HPDE6-E6E7 (cell line): ENCODE data around the gene ECSIT.

Experiments
- DNase-seq: peaks from one replicate; pipeline ENCODE4 v3.0.0; 2011; ENCODE audit warnings: missing footprints; ENCODE audit errors: extremely low spot score

Gene ECSIT

DNA sequence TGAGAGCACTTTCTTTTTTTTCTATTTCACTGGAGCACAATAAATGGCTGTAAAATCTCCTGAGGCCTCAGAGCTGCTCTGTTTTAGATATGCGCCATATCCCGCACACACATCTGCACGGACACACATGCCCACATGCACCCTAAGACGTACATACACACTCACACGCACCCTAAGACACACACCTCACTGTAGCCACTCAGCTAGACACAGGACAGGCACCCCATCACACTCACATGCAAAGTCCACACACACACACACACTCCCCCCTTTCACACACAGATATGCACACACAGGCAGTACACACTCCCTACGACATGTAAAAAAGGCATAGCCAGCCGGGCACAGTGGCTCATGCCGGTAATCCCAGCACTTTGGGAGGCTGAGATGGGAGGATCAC lies 21.3 kb upstream of the ECSIT start:
- no peak for DNase-seq

DNA sequence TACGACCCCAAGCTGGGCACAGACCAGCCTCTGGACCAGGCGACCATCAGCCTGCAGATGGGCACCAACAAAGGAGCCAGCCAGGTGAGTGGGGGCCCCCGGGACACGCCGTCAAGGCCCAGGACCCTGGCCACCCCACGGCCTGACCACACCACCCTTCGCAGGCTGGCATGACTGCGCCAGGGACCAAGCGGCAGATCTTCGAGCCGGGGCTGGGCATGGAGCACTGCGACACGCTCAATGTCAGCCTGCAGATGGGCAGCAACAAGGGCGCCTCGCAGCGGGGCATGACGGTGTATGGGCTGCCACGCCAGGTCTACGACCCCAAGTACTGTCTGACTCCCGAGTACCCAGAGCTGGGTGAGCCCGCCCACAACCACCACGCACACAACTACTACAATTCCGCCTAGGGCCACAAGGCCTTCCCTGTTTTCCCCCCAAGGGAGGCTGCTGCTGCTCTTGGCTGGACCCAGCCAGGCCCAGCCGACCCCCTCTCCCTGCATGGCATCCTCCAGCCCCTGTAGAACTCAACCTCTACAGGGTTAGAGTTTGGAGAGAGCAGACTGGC lies 20.5 kb upstream of the ECSIT start:
- no peak for DNase-seq

DNA sequence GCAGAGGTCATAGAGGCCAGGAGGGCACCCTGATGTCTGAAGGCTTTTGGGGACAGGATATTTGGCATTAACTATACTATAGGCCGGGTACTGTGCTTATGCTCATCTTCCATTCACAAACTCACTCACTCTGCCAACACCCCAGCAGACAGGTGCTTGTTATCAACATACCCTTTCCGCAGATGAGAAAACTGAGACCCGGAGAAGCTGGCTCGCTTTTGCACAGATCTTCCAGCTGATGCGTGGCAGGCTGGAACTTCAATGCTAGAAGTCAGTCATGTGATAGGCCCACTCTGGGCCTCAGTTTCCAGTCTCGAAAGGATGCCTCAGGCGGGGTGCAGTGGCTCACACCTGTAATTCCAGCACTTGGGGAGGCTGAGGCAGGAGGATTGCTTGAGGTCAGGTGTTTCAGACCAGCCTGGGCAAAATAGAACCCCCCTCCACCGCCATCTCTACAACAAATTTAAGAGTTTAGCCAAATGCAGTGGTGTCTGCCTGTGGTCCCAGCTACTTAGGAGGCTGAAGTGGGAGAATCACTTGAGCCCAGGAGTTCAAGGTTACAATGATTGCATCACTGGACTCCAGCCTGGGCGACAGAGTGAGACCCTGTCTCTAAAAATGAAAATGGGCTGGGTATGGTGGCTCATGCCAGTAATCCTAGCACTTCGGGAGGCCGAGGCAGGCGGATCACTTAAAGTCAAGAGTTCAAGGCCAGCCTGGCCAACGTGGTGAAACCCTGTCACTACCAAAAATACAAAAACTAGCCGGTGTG lies 19.2 kb upstream of the ECSIT start:
- DNase-seq: no peak

DNA sequence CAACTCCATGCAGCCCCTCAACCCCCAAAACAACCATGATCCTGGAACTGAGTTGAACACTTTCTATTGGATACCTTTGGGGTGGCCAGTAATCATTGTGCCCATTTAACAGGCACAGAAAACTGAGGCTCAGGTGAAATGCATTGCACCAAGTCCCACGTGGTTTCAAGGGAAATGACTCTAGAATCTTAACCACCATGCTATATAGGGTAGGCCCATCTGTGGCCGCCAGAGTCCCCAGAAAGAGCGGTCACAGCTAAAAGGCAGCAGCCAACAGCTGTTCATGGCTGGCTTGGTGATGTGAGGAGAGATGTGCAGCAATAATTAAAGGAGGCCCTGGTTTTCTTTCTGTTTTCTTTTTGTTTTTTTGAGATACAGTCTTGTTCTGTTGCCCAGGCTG lies 12.3 kb upstream of the ECSIT start:
- DNase-seq: no peak

DNA sequence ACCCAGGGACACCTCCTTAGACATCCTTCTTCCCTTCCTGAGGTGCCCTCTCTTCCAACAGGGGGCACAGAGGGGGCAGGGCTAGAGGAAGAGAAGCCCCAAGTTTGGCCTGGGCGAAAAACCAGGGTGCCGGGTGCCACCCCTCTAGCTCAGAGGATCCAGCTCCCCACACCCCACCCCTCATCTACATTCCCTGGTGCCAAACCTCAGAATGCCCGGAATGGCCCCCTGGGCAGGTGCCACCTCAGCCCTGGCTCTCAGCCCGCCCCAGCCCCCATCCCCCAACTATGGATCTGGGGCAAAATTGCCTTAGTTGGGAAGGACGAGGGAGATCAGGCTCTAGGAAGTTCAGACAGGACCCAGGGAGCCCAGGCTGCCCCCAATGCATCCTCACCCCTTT lies 11.7 kb upstream of the ECSIT start:
- DNase-seq: no peak

DNA sequence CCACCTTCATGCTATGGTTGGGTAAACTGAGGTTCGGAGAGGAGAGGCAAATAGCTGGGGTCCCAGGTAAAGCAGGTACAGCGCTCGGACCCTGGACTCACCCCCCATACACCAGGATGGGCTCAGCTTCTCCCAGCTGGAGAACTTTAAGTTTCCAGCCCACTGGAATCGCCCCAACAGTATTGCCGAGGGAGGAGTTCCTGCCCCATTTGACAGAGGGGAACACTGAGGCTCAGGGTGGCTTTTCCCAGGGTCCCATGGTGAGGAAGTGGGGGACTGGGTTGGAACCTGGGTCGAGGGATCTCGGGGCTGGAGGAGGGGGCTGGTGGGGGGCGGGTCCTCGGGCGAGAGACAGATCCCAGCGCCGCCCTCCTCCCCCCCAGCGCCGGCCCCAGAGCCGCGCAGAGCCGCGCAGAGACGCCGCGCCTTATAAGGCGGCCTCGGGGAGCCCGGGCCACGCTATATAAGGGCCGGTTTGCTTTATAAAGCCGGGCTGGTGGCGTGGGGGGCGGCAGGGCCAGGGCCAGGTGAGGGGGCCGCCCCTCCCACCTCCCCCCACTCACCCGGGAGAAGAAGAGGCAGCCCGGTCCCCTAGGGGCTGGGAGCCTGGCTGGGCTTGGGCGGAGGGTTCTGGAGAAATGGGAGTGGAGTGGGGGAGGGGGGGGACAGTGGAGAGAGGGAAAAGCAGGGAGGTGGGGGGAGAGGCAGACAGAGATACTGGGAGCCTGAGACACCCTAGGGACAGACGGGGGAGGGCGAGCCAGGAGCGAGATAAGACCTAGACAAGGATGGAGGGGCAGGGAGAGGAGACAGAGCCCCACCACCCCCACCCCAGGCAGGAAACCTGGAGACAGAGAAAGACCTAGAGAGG lies 10.8 kb upstream of the ECSIT start:
- DNase-seq: no peak

DNA sequence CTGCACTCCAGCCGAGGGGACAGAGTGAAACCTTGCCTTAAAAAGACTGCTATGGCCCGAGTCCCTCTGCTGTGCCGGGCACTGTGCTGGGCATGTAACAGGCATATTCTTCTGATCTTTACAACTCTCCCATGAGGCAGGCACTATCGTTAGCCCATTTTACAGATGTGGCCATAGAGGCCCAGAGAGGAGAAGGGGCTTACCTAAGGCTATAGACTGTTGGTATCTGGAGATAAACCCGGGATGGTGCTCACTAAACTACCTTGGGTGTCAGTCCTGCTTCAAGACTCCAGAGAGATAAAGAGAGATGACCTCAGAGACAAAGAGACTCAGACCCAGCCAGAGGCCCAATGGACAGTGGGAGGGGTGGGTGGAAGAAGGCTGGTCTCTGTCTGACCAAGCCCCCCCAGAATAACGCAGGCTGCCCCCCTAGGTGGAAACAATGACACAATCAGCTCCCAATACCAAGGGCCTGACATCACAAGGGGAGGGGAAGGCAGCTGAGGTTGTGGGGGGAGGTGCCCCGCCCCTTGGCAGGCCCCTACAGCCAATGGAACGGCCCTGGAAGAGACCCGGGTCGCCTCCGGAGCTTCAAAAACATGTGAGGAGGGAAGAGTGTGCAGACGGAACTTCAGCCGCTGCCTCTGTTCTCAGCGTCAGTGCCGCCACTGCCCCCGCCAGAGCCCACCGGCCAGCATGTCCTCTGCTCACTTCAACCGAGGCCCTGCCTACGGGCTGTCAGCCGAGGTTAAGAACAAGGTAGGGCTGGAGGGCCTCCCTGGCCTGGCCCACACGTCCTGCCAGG lies 9.5 kb upstream of the ECSIT start, which contains the start of gene CNN1:
Gene CNN1, plus strand, starts transcription at position 620 of the 805 bp plus-strand sequence. Its CDS starts 77 bp downstream, at position 697.
- no peak for DNase-seq

DNA sequence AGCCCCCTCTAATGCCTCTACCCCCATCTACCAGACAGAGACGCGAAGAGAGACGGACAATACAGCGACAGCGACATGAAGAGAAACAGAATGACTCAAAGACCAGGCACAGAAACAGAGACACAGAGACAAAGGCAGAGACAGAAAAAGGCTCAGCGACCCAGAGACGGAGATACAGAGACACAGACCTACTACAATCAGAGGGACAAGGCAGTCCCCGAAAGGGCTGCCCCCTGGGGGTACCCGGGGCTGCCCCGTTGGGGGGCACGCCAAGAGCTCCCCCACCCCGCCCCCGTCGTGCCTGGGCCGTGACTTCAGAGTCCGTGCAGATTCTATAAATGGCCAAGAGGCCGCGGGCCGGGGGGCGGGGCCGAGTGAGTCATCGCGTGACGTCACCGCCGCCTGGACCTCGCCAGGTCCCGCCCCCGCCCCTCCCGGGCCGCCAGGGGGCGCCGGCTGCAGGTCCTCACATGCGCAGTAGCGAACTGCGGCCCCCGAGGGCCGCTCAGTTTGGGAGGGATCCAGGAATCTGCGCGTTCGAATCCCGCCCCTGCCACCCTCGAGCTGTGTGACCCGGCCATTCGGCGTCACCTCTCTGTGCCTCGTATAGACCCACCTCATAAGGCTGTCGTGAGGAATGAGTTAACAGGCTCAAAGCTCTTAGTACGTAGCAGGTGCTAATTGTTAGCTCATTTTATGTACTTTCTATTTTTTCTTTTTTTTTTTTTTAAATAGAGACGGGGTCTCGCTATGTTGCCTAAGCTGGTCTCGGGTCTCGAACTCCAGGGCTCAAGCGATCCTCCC lies 7.1 kb upstream of the ECSIT start:
- peak; percentile 74 for DNase-seq

DNA sequence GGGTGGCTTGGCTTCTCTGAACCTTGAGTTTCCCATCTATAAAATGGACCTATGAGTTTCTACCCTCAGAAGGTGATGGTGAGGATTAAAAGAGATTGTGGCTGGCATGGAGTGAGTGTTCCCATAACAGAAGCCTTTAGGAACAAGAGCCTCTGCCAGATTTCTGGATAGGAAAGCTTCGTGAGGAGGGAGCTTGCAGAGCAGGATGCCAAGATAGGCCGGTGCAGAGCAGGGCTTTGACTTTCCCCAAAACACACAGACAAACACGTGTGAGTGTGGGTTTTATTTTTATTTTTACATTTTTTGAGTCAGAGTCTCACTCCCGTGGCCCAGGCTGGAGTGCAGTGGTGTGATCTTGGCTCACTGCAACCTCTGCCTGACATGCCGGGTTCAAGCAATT lies 6.0 kb upstream of the ECSIT start:
- no peak for DNase-seq

DNA sequence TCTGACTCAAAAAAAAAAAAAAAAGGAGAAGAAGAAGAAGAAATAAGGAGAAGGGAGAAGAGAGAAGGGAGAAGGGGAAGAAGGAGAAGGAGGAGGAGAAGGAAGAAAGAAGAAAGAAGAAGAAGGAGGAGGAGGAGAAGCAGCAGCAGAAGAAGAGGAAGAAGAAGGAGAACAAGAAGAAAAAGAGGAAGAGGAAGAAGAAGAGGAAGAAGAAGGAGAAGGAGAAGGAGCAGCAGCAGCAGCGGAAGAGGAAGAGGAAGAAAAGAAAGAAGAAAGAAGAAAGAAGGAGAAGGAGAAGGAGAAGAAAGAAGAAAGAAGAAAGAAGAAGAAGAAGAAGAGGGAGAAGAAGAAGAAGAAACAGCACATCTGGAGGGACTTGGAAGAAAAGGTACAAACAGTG lies 5.6 kb upstream of the ECSIT start:
- DNase-seq: no peak

DNA sequence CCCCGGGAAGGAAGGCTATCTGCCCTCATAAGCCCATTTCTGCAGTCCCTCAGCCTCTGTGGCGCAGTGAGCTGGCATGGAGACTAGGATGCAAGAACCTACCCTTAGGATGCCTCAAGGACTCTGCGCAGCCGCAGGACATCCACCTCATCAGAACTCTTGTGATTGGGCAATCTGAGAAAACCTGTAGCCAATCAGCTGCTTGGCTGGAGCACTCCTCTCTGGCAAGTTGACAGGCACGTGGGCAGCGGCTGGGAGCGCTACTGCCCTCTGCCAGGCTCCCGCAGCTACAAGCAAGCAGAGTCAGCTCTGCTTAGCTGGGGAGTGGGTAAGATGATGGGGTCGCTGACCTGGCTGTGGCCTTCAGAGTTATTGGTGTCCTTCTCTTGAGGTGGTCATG lies 1.5 kb upstream of the ECSIT start:
- DNase-seq: no peak

DNA sequence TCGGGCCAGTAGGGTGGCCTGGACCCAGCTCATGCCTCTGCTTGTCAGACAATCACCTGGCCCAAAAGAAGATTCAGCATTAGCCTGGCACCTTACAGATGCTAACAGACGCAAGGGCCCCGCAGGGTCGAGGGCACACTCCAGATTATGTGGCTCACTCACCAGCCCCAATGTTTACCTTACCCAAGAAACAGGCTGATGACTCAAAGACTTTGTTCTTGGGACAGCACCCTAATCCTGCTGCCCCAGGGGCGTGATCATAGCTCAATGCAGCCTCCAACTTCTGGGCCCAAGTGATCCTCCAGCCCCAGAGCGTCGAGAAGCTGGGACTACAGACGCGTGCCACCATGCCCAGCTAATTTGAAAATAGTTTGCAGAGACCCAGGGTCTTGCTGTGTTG lies 9.8 kb downstream of the ECSIT start:
- DNase-seq: no peak

DNA sequence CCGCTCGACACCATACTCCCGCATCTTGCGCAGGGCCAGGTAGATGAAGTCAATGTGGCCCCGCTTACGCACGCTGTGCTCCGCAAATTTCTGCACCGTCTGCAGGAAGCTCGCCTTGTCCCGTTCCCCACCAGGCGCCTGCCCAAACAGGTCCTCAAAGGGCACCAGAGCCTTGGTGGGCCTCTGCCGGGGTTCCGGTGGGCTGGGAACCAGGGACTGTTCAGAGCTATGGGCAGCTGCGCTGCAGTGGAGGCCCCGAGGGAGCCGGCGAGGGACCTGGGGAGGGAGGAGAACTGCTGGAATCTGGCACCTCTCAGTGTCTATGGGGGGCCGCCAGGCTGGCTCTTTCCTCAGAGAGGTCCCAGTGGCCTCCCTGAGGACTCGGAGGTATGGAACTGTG lies 15.0 kb downstream of the ECSIT start:
- no peak for DNase-seq

DNA sequence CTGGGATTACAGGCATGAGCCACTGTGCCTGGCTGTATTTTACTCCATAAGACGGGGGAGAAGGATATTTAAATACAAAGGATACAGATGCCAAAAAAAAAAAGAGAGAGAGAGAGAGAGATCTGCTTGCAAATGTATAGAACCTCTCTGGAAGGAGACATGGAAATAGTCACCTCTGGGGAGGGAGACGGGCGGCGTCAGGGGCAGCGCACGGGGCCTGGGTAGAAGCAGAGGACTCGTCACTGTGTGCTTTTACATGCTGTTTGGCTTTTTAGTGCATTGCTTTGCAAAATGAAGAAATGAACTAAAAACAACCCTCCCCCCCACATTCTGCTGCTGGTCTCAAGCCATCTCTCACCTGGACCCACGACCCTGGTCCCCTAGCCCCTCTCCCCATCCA lies 18.5 kb downstream of the ECSIT start:
- no peak for DNase-seq

DNA sequence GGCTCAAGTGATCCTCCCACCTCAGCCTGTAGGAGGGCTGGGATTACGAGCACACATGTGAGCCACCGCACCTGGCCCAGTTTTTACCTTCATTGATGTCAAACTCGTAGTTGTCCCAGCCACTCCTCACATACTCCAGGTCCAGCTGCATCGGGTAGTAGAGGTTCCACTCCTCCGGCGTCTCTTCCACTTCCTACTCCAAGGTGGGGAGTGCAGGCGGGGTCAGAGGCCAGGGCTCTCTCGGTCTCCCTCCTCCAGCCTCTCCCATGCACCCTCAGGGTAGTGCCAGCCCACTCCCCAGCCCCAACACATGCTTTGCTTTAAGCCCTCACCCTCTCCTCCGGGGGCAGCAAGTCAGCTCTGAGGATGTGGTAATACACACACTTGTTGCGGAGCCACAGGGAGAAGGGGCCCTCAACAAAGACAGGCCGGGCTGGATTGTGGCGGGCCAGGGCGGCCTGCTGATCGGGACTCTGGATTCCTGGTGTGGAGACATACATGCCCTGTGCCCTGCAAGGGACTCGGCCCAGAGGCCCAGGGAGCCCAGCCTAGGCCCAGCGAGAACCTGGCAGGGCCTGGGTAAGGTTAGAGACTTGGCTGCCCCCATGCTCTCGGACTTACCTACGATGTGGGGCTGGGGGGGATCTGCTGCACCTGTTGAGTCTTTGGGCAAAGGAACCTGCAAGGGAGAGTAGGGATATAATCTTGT lies 21.4 kb downstream of the ECSIT start:
- DNase-seq: no peak

DNA sequence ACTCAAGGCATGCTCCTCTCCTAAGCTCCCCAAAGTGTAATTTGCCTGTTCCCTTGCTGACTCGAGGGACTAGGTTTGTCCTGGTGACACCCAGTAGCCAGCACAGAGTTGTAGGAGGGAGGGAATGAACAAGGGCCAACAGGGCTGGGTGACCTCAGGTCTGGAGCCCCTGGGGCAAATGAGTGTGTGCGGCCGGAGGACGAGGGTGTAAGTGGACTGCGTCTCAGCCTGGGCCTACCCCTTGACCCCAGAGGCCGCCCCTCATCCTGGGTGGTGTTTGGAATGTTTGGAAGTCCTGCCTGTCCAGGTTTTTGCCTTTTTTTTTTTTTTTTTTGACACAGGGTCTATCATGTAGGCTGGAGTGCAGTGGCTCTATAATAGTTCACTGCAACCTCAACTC lies 22.0 kb downstream of the ECSIT start:
- DNase-seq: no peak

DNA sequence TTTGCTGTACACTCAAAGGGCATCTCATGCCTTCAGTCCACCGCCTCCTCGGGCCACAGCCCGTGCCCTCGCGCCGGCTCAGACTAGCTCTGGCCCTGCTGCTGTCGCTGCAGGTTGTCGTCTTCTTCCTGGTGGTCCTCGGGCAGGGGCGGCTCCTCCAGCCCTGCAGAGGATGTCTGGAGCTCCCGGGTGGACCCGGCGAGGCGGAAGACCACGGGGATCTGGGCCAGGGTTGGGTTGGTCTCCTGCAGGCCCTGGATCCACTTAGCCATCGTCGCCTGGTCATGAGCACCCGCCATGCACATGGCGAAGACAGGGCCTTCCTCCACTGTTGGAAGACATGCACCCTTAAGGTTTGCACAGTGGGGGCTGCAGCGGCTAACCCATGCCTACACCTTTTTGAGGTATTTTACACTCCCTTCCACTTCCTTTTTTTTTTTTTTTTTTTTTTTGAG lies 22.8 kb downstream of the ECSIT start:
- DNase-seq: no peak

DNA sequence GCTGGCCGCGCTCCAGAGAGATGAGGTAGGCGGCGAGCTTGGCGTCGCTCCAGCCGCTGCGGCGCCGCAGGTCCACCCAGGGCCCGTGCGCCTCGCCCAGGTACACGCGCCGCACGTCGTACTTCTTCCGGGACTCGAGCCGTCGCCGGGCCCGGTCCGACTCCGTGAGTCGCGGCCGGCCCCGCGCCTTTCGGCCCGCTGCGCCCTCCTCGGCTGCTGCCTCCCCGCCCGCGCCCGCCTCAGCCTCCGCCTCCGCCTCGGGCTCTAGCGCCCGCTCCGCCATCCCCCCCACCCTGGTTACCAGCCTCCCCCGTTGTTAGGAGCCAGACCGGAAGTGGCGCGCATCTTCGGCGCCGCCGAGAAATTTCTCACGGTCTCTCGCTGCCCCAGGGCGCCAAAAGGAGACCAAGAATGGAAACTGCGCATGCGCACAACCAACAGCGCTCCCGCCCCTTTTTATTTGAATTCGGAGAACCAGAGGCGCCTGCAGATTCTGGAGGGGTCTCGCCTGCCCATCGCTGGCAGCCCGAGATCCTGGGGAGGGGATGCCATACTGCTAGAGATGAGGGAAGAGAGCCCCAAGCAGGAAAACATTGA lies 23.3 kb downstream of the ECSIT start, which contains the start of gene ZNF653:
Gene ZNF653, minus strand, starts transcription at position 336 of the 597 bp plus-strand sequence. Its CDS starts 53 bp downstream, at position 283.
- peak; percentile 97 for DNase-seq

DNA sequence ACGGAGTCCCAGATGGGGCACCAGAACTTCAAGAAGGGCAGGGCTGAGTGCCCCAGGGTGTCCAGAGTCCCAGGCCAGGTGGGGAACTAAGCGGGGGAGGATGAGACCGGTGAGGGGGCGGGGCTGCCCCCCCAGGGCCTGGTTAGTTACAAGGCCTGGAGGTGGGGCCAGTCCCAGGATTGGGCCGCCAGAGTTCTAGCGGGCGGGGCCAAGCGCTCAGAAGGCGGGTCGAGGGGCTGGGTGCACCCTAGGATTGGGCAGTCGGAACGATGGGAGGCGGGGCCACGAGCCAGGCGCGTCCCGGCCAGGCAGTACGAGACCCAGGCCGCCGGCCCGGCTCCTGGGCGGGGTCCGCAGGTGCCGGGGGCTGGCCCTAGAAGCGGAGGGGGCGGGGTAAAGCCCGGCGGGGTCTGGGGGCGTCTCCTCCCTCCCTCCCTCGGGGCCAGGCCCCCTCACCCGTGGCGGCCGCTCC lies 23.9 kb downstream of the ECSIT start:
- DNase-seq: peak; percentile 93
